Adrenal gland (tissue), 19 donors: ENCODE data around the gene FNBP1. TPM values are rescaled to one million over a fixed set of nuclear protein-coding genes. Genes with fewer than 3 reads are reported as not detected.

ENCODE experiments used
- DNase-seq, 7 donors: peaks; one replicate each; pipeline ENCODE4 v3.0.0-alpha.2; 2019 to 2020
- H3K27ac ChIP-seq, 5 donors: fragments of 200-600 bp; sonication (generic) in 4 of 5; 1 replicate in 3 of 5; 2 replicates in 2 of 5; pipeline versions ENCODE4 v1.5.1 to v1.8.0; 2016 to 2020; ENCODE audit warnings: mild to moderate bottlenecking in 1 of 5
- H3K27me3 ChIP-seq: fragments of 200-600 bp; 2 replicates; pipeline ENCODE4 v1.8.0; 2021
- H3K36me3 ChIP-seq, 2 donors: fragments of 200-600 bp; replicated peaks in 1 of 2; 1 replicate in 1 of 2; 2 replicates in 1 of 2; pipeline versions ENCODE4 v1.5.1 to v1.8.0; 2018 to 2022
- H3K4me1 ChIP-seq, 2 donors: fragments of 200-600 bp; replicated peaks in 1 of 2; 1 replicate in 1 of 2; 2 replicates in 1 of 2; pipeline versions ENCODE4 v1.5.1 to v1.8.0; 2018 to 2021
- H3K4me3 ChIP-seq, 4 donors: fragments of 200-600 bp; sonication (generic) in 3 of 4; one replicate each; pipeline ENCODE4 v1.5.1; 2016 to 2018
- H3K9me3 ChIP-seq, 3 donors: fragments of 200-600 bp; sonication (generic) in 1 of 3; replicated peaks in 1 of 3; 1 replicate in 2 of 3; 2 replicates in 1 of 3; pipeline versions ENCODE4 v1.5.1 to v1.8.0; 2016 to 2021
- CTCF ChIP-seq, 6 experiments: fragments of 450-650 bp in 4 of 6; fragments of 200-600 bp in 2 of 6; sonication (generic) in 1 of 6; IDR thresholded peaks; 1 replicate in 5 of 6; 2 replicates in 1 of 6; pipeline versions ENCODE4 v1.5.1 to v1.8.0; 2016 to 2021; ENCODE audit warnings: antibody characterized with exemption in 6 of 6, mild to moderate bottlenecking in 2 of 6, moderate library complexity in 1 of 6
- POLR2A ChIP-seq, 2 donors: fragments of 450-650 bp; IDR thresholded peaks; one replicate each; pipeline ENCODE4 v1.6.1; 2017; ENCODE audit warnings: antibody characterized with exemption in 2 of 2, mild to moderate bottlenecking in 2 of 2, moderate library complexity in 1 of 2
- WGBS, 4 donors: extraction: QIAGEN DNeasy Blood & Tissue Kit in 2 of 4; methylation state at CpG; one replicate each; pipeline versions ENCODE4 v1.1.5 to v1.1.7; 2013 to 2017; 5-methylcytosine and 5-hydroxymethylcytosine counted together
- intact Hi-C, 2 donors: fragments of 100-400 bp; cut with DNase I; formaldehyde crosslinking; loops; one replicate each; pipeline versions ENCODE4 v1.14.1 to v1.15.0; 2022 to 2023
- long read RNA-seq, 10 donors: library from polyadenylated mRNA in 3 of 10; unstranded in 2 of 10; stranded (forward) in 1 of 10; transcript quantifications; one replicate each; pipeline ENCODE4 v2.0.0 and lab custom pipeline, GENCODE V29; 2021 to 2026
- polyA plus RNA-seq, 3 donors: library from polyadenylated mRNA; stranded (reverse); fragments of 200-250 nt in 2 of 3; fragments of 350-450 nt in 1 of 3; fragmentation: Illumina TruSeq in 1 of 3; extraction: RNeasy Lipid Tissue Mini Kit (QIAGEN cat#74804) in 1 of 3; gene quantifications; one replicate each; pipeline ENCODE4 v1.2.3, GENCODE V29; 2013 to 2014
- total RNA-seq, 9 donors: library from RNA; depleted of rRNA in 4 of 9; stranded (reverse); fragments of >200 nt in 4 of 9; fragments of 120-200 nt in 1 of 9; fragmentation: NEBNext Ultra II Directional in 1 of 9; extraction: Animal tissue kit (Norgen Biotek cat#: 25700) in 1 of 9; gene quantifications; one replicate each; pipeline versions ENCODE4 v1.1.0 to v1.2.4, GENCODE V29; 2013 to 2023
- donor health status: healthy with polysubstance abuse.
- donor health status: Bipolar disorder and iron deficiency.
- donor health status: DM: yes; HTN: yes; CAD: no.
- donor health status: DM: no; HTN: no; CAD: no.
- donor health status: DM: no; HTN: no; CAD: no.
- donor health status: DM: yes; HTN: yes; CAD: no.

Gene FNBP1
- total RNA-seq (10 to 100 TPM; 22.6 to 40.4 (median 24.3) TPM), polyA plus RNA-seq (10 to 100 TPM; 15.3 to 26.2 (median 19.9) TPM)
- long read RNA-seq, donor 1, result 0 reads
- long read RNA-seq, donor 2, partial matches to known transcripts, result 6 of 7 reads
- long read RNA-seq, donor 2, other reads (novel, unspliced or antisense), result 0 of 7 reads
- long read RNA-seq, donor 3, result 0 reads
- long read RNA-seq, donor 4, partial matches to known transcripts, result 2 of 9 reads
- long read RNA-seq, donor 4, other reads (novel, unspliced or antisense), result 7 of 9 reads
- long read RNA-seq, donor 5, full-length matches to known transcripts, result 2 of 30 reads
- long read RNA-seq, donor 5, partial matches to known transcripts, result 13 of 30 reads
- long read RNA-seq, donor 5, other reads (novel, unspliced or antisense), result 15 of 30 reads
- long read RNA-seq, donor 6, partial matches to known transcripts, result 0 of 7 reads
- long read RNA-seq, donor 6, other reads (novel, unspliced or antisense), result 7 of 7 reads
- long read RNA-seq, donor 7, result 0 reads
- long read RNA-seq, donor 8, full-length matches to known transcripts, result 3 of 3 reads
- long read RNA-seq, donor 8, partial matches to known transcripts, result 0 of 3 reads
- long read RNA-seq, donor 8, other reads (novel, unspliced or antisense), result 0 of 3 reads
- long read RNA-seq, donor 9, result 0 reads
- long read RNA-seq, donor 10, result 0 reads

- Histone ChIP-seq H3K36me3 (no peaks in the 10 kb centered on the region), H3K27me3 (no peaks in the 10 kb centered on the region), H3K9me3 (no peaks in the 10 kb centered on the region), H3K4me3 (peak within 1 kb of the TSS; percentile 37 to 95 (median 77)), H3K4me1 (peaks cover 10 to 41% of the 10 kb centered on the region in 2 donors), H3K27ac (peak within 1 kb of the TSS; percentile 57 to 96 (median 89))
- intact Hi-C loops, result loop anchor here in 1 of 2 donors (5.0 kb wide), 1 partner anchor 156 kb away; no protein-coding TSS in a partner anchor
- DNase-seq, result peak; percentile 76 to 87 (median 82)
- peak; percentile 66 to 75 for TF ChIP-seq POLR2A (IDR thresholded peaks at IDR 0.05)
- TF ChIP-seq CTCF (IDR thresholded peaks at IDR 0.05), result peak in 2 of 6 experiments; percentile 17 to 21
- 0 to 1% (median 0%) methylated on average over 2 to 91 of the region's 92 CpGs for WGBS, 4 donors
Measured at GRCh38 chr9:130042885-130043653, at the start of gene FNBP1. Gene FNBP1, minus strand, starts transcription at chr9:130043189. Its CDS starts 214 bp downstream, at chr9:130042975.

- Histone ChIP-seq H3K27me3 (no peaks in the 10 kb centered on the region), H3K27ac (no peak overlapping the region), H3K4me1 (no peaks in the 10 kb centered on the region), H3K36me3 (peaks cover 0 to 72% of the 10 kb centered on the region in 2 donors), H3K4me3 (no peak overlapping the region), H3K9me3 (no peaks in the 10 kb centered on the region)
- no peak for DNase-seq
- TF ChIP-seq CTCF (IDR thresholded peaks at IDR 0.05) (no peak), POLR2A (IDR thresholded peaks at IDR 0.05) (no peak)
- WGBS, 4 donors, result 82 to 88% (median 86%) methylated on average over 3 of the region's 3 CpGs
- intact Hi-C loops, result loop anchor here in 1 of 2 donors (10.0 kb wide), 1 partner anchor 206 kb away; no protein-coding TSS in a partner anchor
Measured at GRCh38 chr9:130090915-130091314, 47.9 kb upstream of the FNBP1 start.

- Histone ChIP-seq H3K27ac (no peak overlapping the region), H3K27me3 (no peaks in the 10 kb centered on the region), H3K36me3 (peaks cover 0 to 64% of the 10 kb centered on the region in 2 donors), H3K9me3 (no peaks in the 10 kb centered on the region), H3K4me1 (no peaks in the 10 kb centered on the region), H3K4me3 (no peak overlapping the region)
- no peak for DNase-seq
- intact Hi-C loops, result no loop called here
- TF ChIP-seq POLR2A (IDR thresholded peaks at IDR 0.05), result no peak
- 94 to 98% (median 96%) methylated on average over 12 of the region's 12 CpGs for WGBS, 4 donors
Measured at GRCh38 chr9:130089141-130089540, 46.2 kb upstream of the FNBP1 start.

GRCh38 chr9:130088051-130088450, 45.1 kb upstream of the FNBP1 start:
- WGBS, 4 donors, result 86 to 94% (median 91%) methylated on average over 6 of the region's 6 CpGs
- no peak for DNase-seq
- Histone ChIP-seq H3K36me3 (peaks cover 0 to 62% of the 10 kb centered on the region in 2 donors), H3K4me1 (no peaks in the 10 kb centered on the region), H3K9me3 (no peaks in the 10 kb centered on the region), H3K27ac (no peak overlapping the region), H3K27me3 (no peaks in the 10 kb centered on the region), H3K4me3 (no peak overlapping the region)
- intact Hi-C loops, result no loop called here
- no peak for TF ChIP-seq CTCF (IDR thresholded peaks at IDR 0.05)
- no peak for TF ChIP-seq POLR2A (IDR thresholded peaks at IDR 0.05)
